ENCODE data around the gene GSK3A. TPM values are rescaled to one million over a fixed set of nuclear protein-coding genes. Genes with fewer than 3 reads are reported as not detected.

The GSK3A gene
- total and polyA plus RNA-seq, 9 of the 15 experiments (the other 6 are each of a cell fraction or from before 2014, with no cell fraction given), result 0.62 to 90.7 (median 33.3) TPM

DNA sequence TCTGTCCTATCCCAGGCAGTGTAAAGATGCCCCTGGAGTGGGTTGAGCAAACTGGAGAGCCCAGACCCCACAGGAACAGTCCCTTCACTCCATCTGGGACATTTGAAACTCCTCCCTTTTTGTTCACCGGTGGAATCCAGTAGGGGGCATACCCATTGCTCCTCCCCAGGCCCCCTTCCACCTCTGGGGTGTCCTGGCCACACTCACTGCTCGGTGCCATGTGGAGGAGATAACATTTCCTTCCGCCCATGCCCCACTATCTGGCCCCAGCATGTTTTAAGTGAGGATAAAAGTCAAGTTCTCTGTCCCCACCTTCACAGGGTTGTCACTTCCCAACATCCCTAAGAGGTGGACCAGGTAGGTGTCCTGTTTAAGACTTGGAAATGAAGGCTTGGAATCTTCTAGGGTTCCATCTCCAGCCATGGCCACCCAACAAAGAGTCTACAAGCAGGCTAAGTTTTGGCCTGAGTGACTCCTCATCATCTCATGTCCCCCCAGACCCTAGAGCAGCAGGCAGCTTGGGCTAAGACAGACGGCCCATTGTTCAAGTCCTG lies 13.0 kb downstream of the GSK3A start (continued):
- TF ChIP-seq, protein P1, sequence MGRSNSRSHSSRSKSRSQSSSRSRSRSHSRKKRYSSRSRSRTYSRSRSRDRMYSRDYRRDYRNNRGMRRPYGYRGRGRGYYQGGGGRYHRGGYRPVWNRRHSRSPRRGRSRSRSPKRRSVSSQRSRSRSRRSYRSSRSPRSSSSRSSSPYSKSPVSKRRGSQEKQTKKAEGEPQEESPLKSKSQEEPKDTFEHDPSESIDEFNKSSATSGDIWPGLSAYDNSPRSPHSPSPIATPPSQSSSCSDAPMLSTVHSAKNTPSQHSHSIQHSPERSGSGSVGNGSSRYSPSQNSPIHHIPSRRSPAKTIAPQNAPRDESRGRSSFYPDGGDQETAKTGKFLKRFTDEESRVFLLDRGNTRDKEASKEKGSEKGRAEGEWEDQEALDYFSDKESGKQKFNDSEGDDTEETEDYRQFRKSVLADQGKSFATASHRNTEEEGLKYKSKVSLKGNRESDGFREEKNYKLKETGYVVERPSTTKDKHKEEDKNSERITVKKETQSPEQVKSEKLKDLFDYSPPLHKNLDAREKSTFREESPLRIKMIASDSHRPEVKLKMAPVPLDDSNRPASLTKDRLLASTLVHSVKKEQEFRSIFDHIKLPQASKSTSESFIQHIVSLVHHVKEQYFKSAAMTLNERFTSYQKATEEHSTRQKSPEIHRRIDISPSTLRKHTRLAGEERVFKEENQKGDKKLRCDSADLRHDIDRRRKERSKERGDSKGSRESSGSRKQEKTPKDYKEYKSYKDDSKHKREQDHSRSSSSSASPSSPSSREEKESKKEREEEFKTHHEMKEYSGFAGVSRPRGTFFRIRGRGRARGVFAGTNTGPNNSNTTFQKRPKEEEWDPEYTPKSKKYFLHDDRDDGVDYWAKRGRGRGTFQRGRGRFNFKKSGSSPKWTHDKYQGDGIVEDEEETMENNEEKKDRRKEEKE (IDR thresholded peaks at IDR 0.05; ENCODE audit: borderline replicate concordance in 1 of 2, control insufficient read depth in 1 of 2, low read depth in 2 of 2, low read length in 1 of 2), result no peak
- TF ChIP-seq MCM3 (IDR thresholded peaks at IDR 0.05), result no peak
- TF ChIP-seq CBX3 (IDR thresholded peaks at IDR 0.05; ENCODE audit: borderline replicate concordance in 1 of 2, low read length in 2 of 2), result no peak; a peak in 1 of 3 replicates
- TF ChIP-seq, protein P2, sequence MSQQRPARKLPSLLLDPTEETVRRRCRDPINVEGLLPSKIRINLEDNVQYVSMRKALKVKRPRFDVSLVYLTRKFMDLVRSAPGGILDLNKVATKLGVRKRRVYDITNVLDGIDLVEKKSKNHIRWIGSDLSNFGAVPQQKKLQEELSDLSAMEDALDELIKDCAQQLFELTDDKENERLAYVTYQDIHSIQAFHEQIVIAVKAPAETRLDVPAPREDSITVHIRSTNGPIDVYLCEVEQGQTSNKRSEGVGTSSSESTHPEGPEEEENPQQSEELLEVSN (IDR thresholded peaks at IDR 0.05; ENCODE audit: borderline replicate concordance in 1 of 2, extremely low read depth in 1 of 2, insufficient read depth in 1 of 2, insufficient read length in 1 of 2, low read depth in 1 of 2, low read length in 1 of 2, poor library complexity in 1 of 2, severe bottlenecking in 1 of 2), result peak in 1 of 2 experiments; percentile 35
- TF ChIP-seq FOXA3 (CRISPR knock-in tag; conservative IDR thresholded peaks at IDR 0.05 in 1 of 2, IDR thresholded peaks at IDR 0.05 in 1 of 2), result no peak
- TF ChIP-seq, protein P3, sequence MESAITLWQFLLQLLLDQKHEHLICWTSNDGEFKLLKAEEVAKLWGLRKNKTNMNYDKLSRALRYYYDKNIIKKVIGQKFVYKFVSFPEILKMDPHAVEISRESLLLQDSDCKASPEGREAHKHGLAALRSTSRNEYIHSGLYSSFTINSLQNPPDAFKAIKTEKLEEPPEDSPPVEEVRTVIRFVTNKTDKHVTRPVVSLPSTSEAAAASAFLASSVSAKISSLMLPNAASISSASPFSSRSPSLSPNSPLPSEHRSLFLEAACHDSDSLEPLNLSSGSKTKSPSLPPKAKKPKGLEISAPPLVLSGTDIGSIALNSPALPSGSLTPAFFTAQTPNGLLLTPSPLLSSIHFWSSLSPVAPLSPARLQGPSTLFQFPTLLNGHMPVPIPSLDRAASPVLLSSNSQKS (CRISPR knock-in tag; IDR thresholded peaks at IDR 0.05), result no peak
- TF ChIP-seq EP400 (IDR thresholded peaks at IDR 0.05), result peak; percentile 25; the same call in 1 of the 2 replicates
- TF ChIP-seq NRF1 (conservative IDR thresholded peaks at IDR 0.05 in 1 of 2, IDR thresholded peaks at IDR 0.05 in 1 of 2), result no peak
- no peak for TF ChIP-seq LARP7 (IDR thresholded peaks at IDR 0.05)
- TF ChIP-seq TCF3 (CRISPR knock-in tag; IDR thresholded peaks at IDR 0.05), result peak; percentile 42; the same call in 1 of the 2 replicates
